ENCODE results near the gene ERCC6.

ERCC6 gene

GRCh38 chr10:49508654-49509053 lies 30.3 kb downstream of the ERCC6 start:
- no peak for DNase-seq

GRCh38 chr10:49508249-49508648 lies 30.7 kb downstream of the ERCC6 start:
- no peak for DNase-seq

GRCh38 chr10:49505589-49505988 lies 33.3 kb downstream of the ERCC6 start:
- DNase-seq = no peak

- no peak for DNase-seq
Measured at GRCh38 chr10:49505076-49505475, 33.8 kb downstream of the ERCC6 start.

GRCh38 chr10:49504528-49504927 lies 34.4 kb downstream of the ERCC6 start:
- DNase-seq = no peak

- DNase-seq = no peak
Measured at GRCh38 chr10:49502358-49502757, 36.6 kb downstream of the ERCC6 start.

GRCh38 chr10:49500412-49500811 lies 38.5 kb downstream of the ERCC6 start:
- no peak for DNase-seq

- no peak for DNase-seq
Measured at GRCh38 chr10:49499305-49499851, 39.5 kb downstream of the ERCC6 start.

- no peak for DNase-seq
Measured at GRCh38 chr10:49498425-49498824, 40.5 kb downstream of the ERCC6 start.

GRCh38 chr10:49497358-49497757 lies 41.6 kb downstream of the ERCC6 start:
- no peak for DNase-seq

- no peak for DNase-seq
Measured at GRCh38 chr10:49488056-49488717, 50.7 kb downstream of the ERCC6 start.

- DNase-seq = no peak
Measured at GRCh38 chr10:49486738-49487137, 52.2 kb downstream of the ERCC6 start.

GRCh38 chr10:49486009-49486408 lies 52.9 kb downstream of the ERCC6 start:
- DNase-seq = no peak

- DNase-seq = no peak
Measured at GRCh38 chr10:49484486-49485235, 54.3 kb downstream of the ERCC6 start.

GRCh38 chr10:49478819-49479218 lies 60.1 kb downstream of the ERCC6 start:
- no peak for DNase-seq

GRCh38 chr10:49474901-49475300 lies 64.0 kb downstream of the ERCC6 start:
- DNase-seq = no peak

GRCh38 chr10:49471532-49471931 lies 67.4 kb downstream of the ERCC6 start:
- no peak for DNase-seq

- DNase-seq = no peak
Measured at GRCh38 chr10:49465736-49466135, 73.2 kb downstream of the ERCC6 start.

All from DMS 273 treated with DMSO at 0.1 percent for 48 hours (cell line).